Measurements from ENCODE around the gene OR5B17. TPM values are rescaled to one million over a fixed set of nuclear protein-coding genes. Genes with fewer than 3 reads are reported as not detected.

OR5B17 gene
- total RNA-seq, 6 donors from 2014 or later: not detected

GRCh38 chr11:58392746-58393145 is 33.9 kb upstream of the OR5B17 start:
- ATAC-seq (ENCODE audit: low FRiP score in 2 of 2) (no peak), DNase-seq (no peak)
- Histone ChIP-seq H3K4me1 (no peaks in the 10 kb centered on the region), H3K27ac (no peak overlapping the region), H3K9me3 (peaks cover 0 to 5% (median 0%) of the 10 kb centered on the region in 4 donors), H3K4me3 (no peak overlapping the region), H3K27me3 (no peaks in the 10 kb centered on the region), H3K36me3 (no peaks in the 10 kb centered on the region)
- TF ChIP-seq POLR2AphosphoS5 (IDR thresholded peaks at IDR 0.05): no peak
- no peak for TF ChIP-seq EP300 (IDR thresholded peaks at IDR 0.05)
- TF ChIP-seq POLR2A (IDR thresholded peaks at IDR 0.05): no peak
- TF ChIP-seq CTCF (IDR thresholded peaks at IDR 0.05): no peak
- WGBS, 2 donors: 41 to 56% methylated on average over 1 of the region's 1 CpG

GRCh38 chr11:58391879-58392278 is 33.0 kb upstream of the OR5B17 start:
- Histone ChIP-seq H3K4me3 (no peak overlapping the region), H3K36me3 (no peaks in the 10 kb centered on the region), H3K4me1 (no peaks in the 10 kb centered on the region), H3K27me3 (no peaks in the 10 kb centered on the region), H3K27ac (no peak overlapping the region), H3K9me3 (peaks cover 0 to 5% (median 0%) of the 10 kb centered on the region in 4 donors)
- ATAC-seq (ENCODE audit: low FRiP score in 2 of 2) (no peak), DNase-seq (no peak)
- 78 to 93% methylated on average over 1 of the region's 1 CpG for WGBS, 2 donors
- no peak for TF ChIP-seq POLR2AphosphoS5 (IDR thresholded peaks at IDR 0.05)
- TF ChIP-seq EP300 (IDR thresholded peaks at IDR 0.05): no peak
- TF ChIP-seq CTCF (IDR thresholded peaks at IDR 0.05): no peak
- no peak for TF ChIP-seq POLR2A (IDR thresholded peaks at IDR 0.05)

GRCh38 chr11:58390551-58391063 is 31.7 kb upstream of the OR5B17 start:
- DNase-seq: peak in 1 of 2 donors; percentile 68
- H3K36me3 ChIP-seq: no peaks in the 10 kb centered on the region
- no peaks in the 10 kb centered on the region for H3K27me3 ChIP-seq
- TF ChIP-seq CTCF (IDR thresholded peaks at IDR 0.05) (no peak), POLR2AphosphoS5 (IDR thresholded peaks at IDR 0.05) (no peak), POLR2A (IDR thresholded peaks at IDR 0.05) (no peak), EP300 (IDR thresholded peaks at IDR 0.05) (no peak)
- no peak overlapping the region for H3K27ac ChIP-seq
- ATAC-seq (ENCODE audit: low FRiP score in 2 of 2): no peak
- H3K9me3 ChIP-seq: peaks cover 0 to 5% (median 0%) of the 10 kb centered on the region in 4 donors
- WGBS, 2 donors: 89 to 100% methylated on average over 2 to 17 of the region's 18 CpGs
- H3K4me1 ChIP-seq: no peaks in the 10 kb centered on the region
- no peak overlapping the region for H3K4me3 ChIP-seq

GRCh38 chr11:58354727-58355126 is 4.1 kb downstream of the OR5B17 start:
- Histone ChIP-seq H3K9me3 (no peaks in the 10 kb centered on the region), H3K4me3 (no peak overlapping the region), H3K27me3 (no peaks in the 10 kb centered on the region), H3K36me3 (no peaks in the 10 kb centered on the region), H3K4me1 (no peaks in the 10 kb centered on the region), H3K27ac (no peak overlapping the region)
- TF ChIP-seq CTCF (IDR thresholded peaks at IDR 0.05): no peak
- no peak for TF ChIP-seq EP300 (IDR thresholded peaks at IDR 0.05)
- TF ChIP-seq POLR2AphosphoS5 (IDR thresholded peaks at IDR 0.05): no peak
- no peak for TF ChIP-seq POLR2A (IDR thresholded peaks at IDR 0.05)
- DNase-seq (no peak), ATAC-seq (ENCODE audit: low FRiP score in 2 of 2) (no peak)
- WGBS, 2 donors: 83 to 85% methylated on average over 3 of the region's 3 CpGs

- ATAC-seq (ENCODE audit: low FRiP score in 2 of 2) (no peak), DNase-seq (no peak)
- H3K9me3 ChIP-seq: peaks cover 0 to 5% (median 1%) of the 10 kb centered on the region in 4 donors
- H3K4me1 ChIP-seq: no peaks in the 10 kb centered on the region
- WGBS, 2 donors: 33 to 51% methylated on average over 2 of the region's 2 CpGs
- no peaks in the 10 kb centered on the region for H3K27me3 ChIP-seq
- no peaks in the 10 kb centered on the region for H3K36me3 ChIP-seq
- no peak for TF ChIP-seq POLR2AphosphoS5 (IDR thresholded peaks at IDR 0.05)
- H3K4me3 ChIP-seq: no peak overlapping the region
- H3K27ac ChIP-seq: no peak overlapping the region
Measured at GRCh38 chr11:58345204-58345603, 13.7 kb downstream of the OR5B17 start.
